Right atrium auricular region (tissue), 2 donors: ENCODE data around the gene ARHGEF10L. TPM values are rescaled to one million over a fixed set of nuclear protein-coding genes. Genes with fewer than 3 reads are reported as not detected.
A peak's percentile ranks its signal among the peaks of the same experiment; 100 is the strongest.

Experiments
- DNase-seq: peaks from one replicate; pipeline ENCODE4 v3.0.0-alpha.2; 2019; ENCODE audit warnings: low spot score
- H3K27ac ChIP-seq, 2 donors: fragments of 200-600 bp; sonication (generic); 1 replicate in 1 of 2; 2 replicates in 1 of 2; pipeline ENCODE4 v1.5.1; 2016 to 2019
- H3K27me3 ChIP-seq, 2 donors: fragments of 200-600 bp; sonication (generic); one replicate each; pipeline versions ENCODE4 v1.5.1 to v1.6.0; 2017 to 2019
- H3K36me3 ChIP-seq: fragments of 200-600 bp; sonication (generic); one replicate; pipeline ENCODE4 v1.5.1; 2016
- H3K4me1 ChIP-seq, 2 donors: fragments of 200-600 bp; sonication (generic); one replicate each; pipeline versions ENCODE4 v1.5.1 to v1.6.0; 2017 to 2019
- H3K4me3 ChIP-seq, 2 donors: fragments of 200-600 bp; sonication (generic); 1 replicate in 1 of 2; 2 replicates in 1 of 2; pipeline ENCODE4 v1.5.1; 2017 to 2019; ENCODE audit warnings: mild to moderate bottlenecking in 1 of 2, moderate library complexity in 1 of 2
- H3K9me3 ChIP-seq, 2 donors: fragments of 200-600 bp; sonication (generic); one replicate each; pipeline ENCODE4 v1.5.1; 2019
- total RNA-seq, 2 donors: library from RNA; depleted of rRNA; stranded (reverse); fragments of >200 nt; gene quantifications; one replicate each; pipeline ENCODE4 v1.1.0, GENCODE V29; 2016
- TF ChIP-seq, protein P1 (sequence below), 2 donors: fragments of 200-600 bp; sonication (generic); IDR thresholded peaks; one replicate each; pipeline ENCODE4 v1.5.1; 2019; ENCODE audit warnings: antibody characterized with exemption in 2 of 2

Gene ARHGEF10L
- total RNA-seq, 2 donors from 2014 or later, result 49.3 to 52.2 TPM

DNA sequence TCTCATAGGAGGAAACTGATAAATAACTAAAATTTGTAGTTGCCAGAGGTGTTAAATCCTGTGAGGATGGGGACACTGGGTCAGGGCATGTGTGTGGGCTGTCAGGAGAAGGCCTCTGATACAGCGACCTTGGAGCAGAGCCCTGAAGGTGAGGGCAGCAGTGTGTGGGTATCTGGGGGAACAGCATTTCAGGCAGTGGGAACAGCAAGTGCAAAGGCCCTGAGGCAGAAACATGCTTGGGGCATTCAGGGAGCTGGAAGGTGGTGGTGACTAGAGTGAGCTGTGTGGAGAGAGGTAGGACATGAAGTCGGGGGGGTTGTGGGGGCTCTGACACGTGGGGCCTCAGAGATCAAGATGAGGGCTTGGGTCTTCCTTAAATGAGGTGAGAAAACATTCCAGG is 30.7 kb downstream of the ARHGEF10L start:
- no peaks in the 10 kb centered on the region for H3K9me3 ChIP-seq
- peak overlapping the region; percentile 96 to 98 for H3K27ac ChIP-seq
- no peaks in the 10 kb centered on the region for H3K36me3 ChIP-seq
- no peak for DNase-seq
- H3K4me1 ChIP-seq, result peaks cover 0 to 94% of the 10 kb centered on the region in 2 donors
- H3K27me3 ChIP-seq, result no peaks in the 10 kb centered on the region
- no peak overlapping the region for H3K4me3 ChIP-seq
- TF ChIP-seq, protein P1, sequence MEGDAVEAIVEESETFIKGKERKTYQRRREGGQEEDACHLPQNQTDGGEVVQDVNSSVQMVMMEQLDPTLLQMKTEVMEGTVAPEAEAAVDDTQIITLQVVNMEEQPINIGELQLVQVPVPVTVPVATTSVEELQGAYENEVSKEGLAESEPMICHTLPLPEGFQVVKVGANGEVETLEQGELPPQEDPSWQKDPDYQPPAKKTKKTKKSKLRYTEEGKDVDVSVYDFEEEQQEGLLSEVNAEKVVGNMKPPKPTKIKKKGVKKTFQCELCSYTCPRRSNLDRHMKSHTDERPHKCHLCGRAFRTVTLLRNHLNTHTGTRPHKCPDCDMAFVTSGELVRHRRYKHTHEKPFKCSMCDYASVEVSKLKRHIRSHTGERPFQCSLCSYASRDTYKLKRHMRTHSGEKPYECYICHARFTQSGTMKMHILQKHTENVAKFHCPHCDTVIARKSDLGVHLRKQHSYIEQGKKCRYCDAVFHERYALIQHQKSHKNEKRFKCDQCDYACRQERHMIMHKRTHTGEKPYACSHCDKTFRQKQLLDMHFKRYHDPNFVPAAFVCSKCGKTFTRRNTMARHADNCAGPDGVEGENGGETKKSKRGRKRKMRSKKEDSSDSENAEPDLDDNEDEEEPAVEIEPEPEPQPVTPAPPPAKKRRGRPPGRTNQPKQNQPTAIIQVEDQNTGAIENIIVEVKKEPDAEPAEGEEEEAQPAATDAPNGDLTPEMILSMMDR (IDR thresholded peaks at IDR 0.05), result no peak

DNA sequence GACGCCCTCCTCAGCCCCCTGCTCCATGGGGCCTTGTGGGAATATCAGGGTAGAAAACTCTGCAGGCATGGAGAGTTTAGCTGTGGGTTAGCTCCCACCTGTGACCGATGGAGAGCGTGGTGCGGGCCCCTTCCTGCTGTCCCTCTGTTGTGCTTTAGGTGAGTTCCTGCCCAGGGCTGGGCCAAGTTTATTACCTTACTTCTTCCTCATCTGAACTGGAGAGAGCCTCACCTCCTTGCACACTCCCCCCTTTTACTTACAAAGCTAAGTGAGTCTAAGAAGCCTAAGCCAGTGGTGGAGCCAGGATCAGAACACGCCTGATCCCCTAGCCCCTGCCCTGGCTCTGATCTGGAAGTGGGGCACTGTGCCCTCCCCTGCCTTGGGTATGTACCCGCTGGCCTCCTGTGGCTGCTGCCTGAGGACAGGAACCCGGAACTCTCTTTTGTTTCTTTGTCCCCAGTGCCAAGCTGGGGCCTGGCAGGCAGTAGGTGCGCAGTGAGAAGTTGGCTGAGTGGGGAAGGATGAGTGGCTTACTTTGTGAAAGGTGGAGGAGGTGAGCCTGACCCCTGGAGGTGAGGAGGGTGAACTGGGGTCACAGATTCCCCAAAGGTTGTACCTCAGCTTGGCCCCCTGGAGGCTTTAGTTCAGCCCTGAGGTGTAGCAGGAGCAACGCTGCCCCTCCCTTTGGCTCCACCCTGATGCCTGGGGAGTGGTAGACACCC is 32.9 kb downstream of the ARHGEF10L start:
- Histone ChIP-seq H3K36me3 (no peaks in the 10 kb centered on the region), H3K27me3 (no peaks in the 10 kb centered on the region), H3K27ac (peak overlapping the region; percentile 55 to 96), H3K9me3 (no peaks in the 10 kb centered on the region), H3K4me3 (no peak overlapping the region), H3K4me1 (peaks cover 0 to 83% of the 10 kb centered on the region in 2 donors)
- no peak for DNase-seq
- TF ChIP-seq, protein P1 (IDR thresholded peaks at IDR 0.05), result no peak

DNA sequence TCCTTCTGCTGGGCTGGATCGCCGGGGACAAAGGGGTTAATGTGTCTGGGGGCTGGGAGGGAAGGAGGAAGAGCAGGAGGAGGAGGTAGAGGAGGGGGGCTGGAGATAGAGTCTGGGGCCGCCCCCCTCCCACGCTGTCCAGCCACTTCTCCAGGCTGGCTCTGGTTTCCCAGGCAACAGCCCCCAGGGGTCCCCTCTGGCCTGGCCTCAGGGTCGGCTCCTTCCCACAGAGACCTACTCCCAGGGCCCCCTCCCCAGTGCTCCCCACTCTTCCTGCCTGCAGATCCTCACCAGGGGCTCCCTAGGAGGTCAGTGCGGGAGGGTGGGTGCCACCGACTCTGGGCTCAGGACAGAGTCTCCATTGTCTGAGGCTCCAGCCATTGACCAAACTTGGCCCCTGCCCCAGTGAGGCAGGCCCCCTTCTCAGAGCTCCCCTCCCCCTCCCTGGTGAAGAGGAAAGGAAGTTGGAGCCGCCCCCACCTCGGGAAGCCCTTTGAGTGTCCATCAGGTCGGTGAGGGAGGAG is 34.1 kb downstream of the ARHGEF10L start:
- H3K27ac ChIP-seq, result peak overlapping the region; percentile 55 to 96
- TF ChIP-seq, protein P1 (IDR thresholded peaks at IDR 0.05), result no peak
- H3K9me3 ChIP-seq, result no peaks in the 10 kb centered on the region
- no peaks in the 10 kb centered on the region for H3K27me3 ChIP-seq
- no peaks in the 10 kb centered on the region for H3K36me3 ChIP-seq
- DNase-seq, result no peak
- no peak overlapping the region for H3K4me3 ChIP-seq
- peaks cover 0 to 71% of the 10 kb centered on the region in 2 donors for H3K4me1 ChIP-seq

DNA sequence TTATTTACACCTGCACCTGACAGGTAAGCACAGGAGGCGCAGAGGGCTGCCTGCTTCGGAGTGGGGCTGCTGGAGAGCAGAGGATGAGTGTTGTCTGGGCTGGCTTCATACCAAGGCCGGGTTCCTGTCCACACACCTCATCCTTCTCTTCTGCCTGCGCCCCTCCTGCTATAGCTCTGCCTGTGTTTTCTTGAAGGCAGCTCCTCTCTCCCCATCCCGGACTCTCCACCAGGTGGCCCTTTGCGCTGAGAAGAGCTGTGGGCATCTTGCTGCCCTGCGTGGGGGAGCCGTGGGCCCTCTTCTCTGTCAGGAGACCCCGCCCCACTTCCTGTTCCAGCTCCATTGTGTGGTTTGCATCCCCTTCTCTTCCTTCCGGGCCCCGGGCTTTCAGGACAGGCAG is 35.0 kb downstream of the ARHGEF10L start:
- TF ChIP-seq, protein P1 (IDR thresholded peaks at IDR 0.05), result peak in 1 of 2 donors; percentile 25
- no peak for DNase-seq
- Histone ChIP-seq H3K4me1 (peaks cover 0 to 62% of the 10 kb centered on the region in 2 donors), H3K4me3 (no peak overlapping the region), H3K36me3 (no peaks in the 10 kb centered on the region), H3K9me3 (no peaks in the 10 kb centered on the region), H3K27ac (peak overlapping the region; percentile 55 to 96), H3K27me3 (no peaks in the 10 kb centered on the region)

DNA sequence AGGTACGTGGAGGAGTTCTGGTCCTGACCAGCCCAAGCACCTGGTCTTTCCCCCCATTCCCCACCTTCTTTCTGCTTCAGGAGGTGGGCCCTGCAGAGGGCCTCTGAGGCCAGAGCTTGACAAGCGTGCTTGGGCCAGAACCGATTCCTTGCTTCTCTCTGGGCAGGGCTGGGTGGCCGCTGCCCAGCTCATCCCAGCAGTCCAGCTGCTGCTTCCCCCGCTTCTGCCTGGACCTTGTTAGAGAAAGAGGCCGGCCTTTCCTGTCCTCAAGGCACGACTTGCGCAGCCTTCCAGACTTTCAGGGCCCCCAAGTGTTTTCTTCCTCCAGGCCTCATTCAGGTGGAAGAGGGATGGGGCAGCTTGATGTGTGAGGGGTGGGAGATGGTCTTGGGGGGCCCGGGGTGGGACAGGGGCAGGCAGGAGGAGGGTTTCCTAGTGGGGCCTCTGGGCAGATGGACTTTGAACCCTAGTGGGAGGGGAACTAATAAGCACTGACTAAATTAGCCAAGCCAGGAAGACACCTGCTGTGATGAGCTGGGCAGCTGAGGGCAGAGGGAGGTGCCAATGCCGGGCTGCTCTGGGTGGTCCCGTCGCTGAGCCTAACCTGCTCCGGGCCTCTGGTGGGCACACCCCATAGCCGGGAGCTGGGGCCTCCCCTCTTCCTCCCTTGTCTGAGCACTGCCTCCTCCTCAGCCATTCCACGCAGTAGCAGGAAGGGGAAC is 36.5 kb downstream of the ARHGEF10L start:
- Histone ChIP-seq H3K36me3 (no peaks in the 10 kb centered on the region), H3K9me3 (no peaks in the 10 kb centered on the region), H3K27me3 (no peaks in the 10 kb centered on the region), H3K27ac (peak overlapping the region; percentile 55 to 96), H3K4me3 (no peak overlapping the region), H3K4me1 (peaks cover 0 to 47% of the 10 kb centered on the region in 2 donors)
- DNase-seq, result no peak
- TF ChIP-seq, protein P1 (IDR thresholded peaks at IDR 0.05), result no peak
